CD4-positive, alpha-beta T cell treated with Interleukin-4 for 1 hour (primary cell): ENCODE results near the gene FGB.
"Not testable (repeated sequence)": the region's sequence is repeated elsewhere in the genome, so short reads cannot be mapped to it uniquely, and the experiment has no call there.

Experiments
- DNase-seq, 2 donors: peaks; one replicate each; pipeline ENCODE4 v3.0.0-alpha.2; 2020 to 2022

Gene FGB

GRCh38 chr4:154566639-154567204 lies 3.9 kb downstream of the FGB start:
- DNase-seq = no peak

- no peak for DNase-seq
These were observed 6.2 kb downstream of the FGB start for GRCh38 chr4:154569028-154569427.

GRCh38 chr4:154569584-154569983 lies 6.8 kb downstream of the FGB start:
- no peak for DNase-seq

GRCh38 chr4:154573190-154573870 lies 10.5 kb downstream of the FGB start:
- no peak for DNase-seq

GRCh38 chr4:154574311-154574710 lies 11.5 kb downstream of the FGB start:
- no peak for DNase-seq

- DNase-seq = no peak
These were observed 14.5 kb downstream of the FGB start for GRCh38 chr4:154577324-154577723.

GRCh38 chr4:154578919-154579318 lies 16.1 kb downstream of the FGB start:
- no peak for DNase-seq

- DNase-seq = no peak
These were observed 17.1 kb downstream of the FGB start for GRCh38 chr4:154579927-154580326.

GRCh38 chr4:154582723-154583122 lies 19.9 kb downstream of the FGB start:
- no peak for DNase-seq

- no peak for DNase-seq
These were observed 20.4 kb downstream of the FGB start for GRCh38 chr4:154583230-154583629.

GRCh38 chr4:154583677-154584076 lies 20.9 kb downstream of the FGB start:
- no peak for DNase-seq

GRCh38 chr4:154584259-154584658 lies 21.4 kb downstream of the FGB start:
- DNase-seq = no peak

- no peak for DNase-seq
These were observed 22.7 kb downstream of the FGB start for GRCh38 chr4:154585369-154586018.

GRCh38 chr4:154586296-154587033 lies 23.7 kb downstream of the FGB start:
- no peak for DNase-seq

GRCh38 chr4:154588198-154588597 lies 25.4 kb downstream of the FGB start:
- no peak for DNase-seq

- DNase-seq = no peak
These were observed 26.7 kb downstream of the FGB start for GRCh38 chr4:154589296-154590197.

- no peak for DNase-seq
These were observed 27.7 kb downstream of the FGB start, which contains the start of gene FGA for GRCh38 chr4:154590329-154591006. TSS of gene FGA (minus strand) at chr4:154590742. CDS start at chr4:154590687, 55 bp downstream.

- no peak for DNase-seq
These were observed 29.1 kb downstream of the FGB start for GRCh38 chr4:154591890-154592289.

GRCh38 chr4:154593868-154594267 lies 31.1 kb downstream of the FGB start:
- no peak for DNase-seq

- not testable (repeated sequence) for DNase-seq
These were observed 31.5 kb downstream of the FGB start for GRCh38 chr4:154594343-154594742.

- DNase-seq = no peak
These were observed 33.0 kb downstream of the FGB start for GRCh38 chr4:154595807-154596206.

- DNase-seq = not testable (repeated sequence)
These were observed 34.5 kb downstream of the FGB start for GRCh38 chr4:154597281-154597680.
